Measurements from ENCODE around the gene TMEM203.

The TMEM203 gene

DNA sequence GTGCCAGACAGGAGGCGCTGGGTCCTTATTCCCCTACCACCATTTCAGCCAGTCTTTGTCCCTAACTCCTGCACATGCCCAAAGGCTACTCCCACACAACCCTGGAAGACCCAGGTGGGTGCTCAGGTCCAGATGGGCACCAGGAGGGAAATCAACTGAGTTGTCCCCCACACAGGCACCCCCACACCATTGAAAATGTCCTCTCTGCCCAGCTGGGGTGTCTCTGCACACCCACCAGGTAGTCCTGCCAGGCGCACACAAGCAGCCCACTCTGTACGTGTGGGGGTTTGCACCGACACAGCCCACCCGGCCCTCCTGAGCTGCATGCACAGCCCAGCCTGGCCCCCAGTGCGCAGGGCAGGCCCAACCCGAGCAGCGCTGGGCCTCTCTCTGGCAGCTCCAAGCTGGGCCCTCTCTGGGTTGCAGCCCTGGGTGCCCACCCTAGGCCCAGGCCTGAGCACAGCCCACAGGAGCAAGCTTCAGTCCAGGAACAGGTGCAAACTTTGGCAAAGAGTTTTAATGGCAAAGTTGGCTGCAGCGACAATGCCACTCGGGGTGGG is 14.4 kb upstream of the TMEM203 start:
- no peak for TF ChIP-seq CTCF (IDR thresholded peaks at IDR 0.05; ENCODE audit: borderline replicate concordance, control extremely low read depth, extremely low read depth, insufficient read depth, missing control alignments)
- DNase-seq (ENCODE audit: low spot score): no peak
- in situ Hi-C loops (cut with MboI; ENCODE audit: low sequenced_read_pairs, unreplicated experiment): no loop called here

GRCh38 chr9:137218754-137219271 is 13.4 kb upstream of the TMEM203 start:
- TF ChIP-seq CTCF (IDR thresholded peaks at IDR 0.05; ENCODE audit: borderline replicate concordance, control extremely low read depth, extremely low read depth, insufficient read depth, missing control alignments): no peak
- no peak for DNase-seq (ENCODE audit: low spot score)
- in situ Hi-C loops (cut with MboI; ENCODE audit: low sequenced_read_pairs, unreplicated experiment): no loop called here

GRCh38 chr9:137218212-137218753 is 12.8 kb upstream of the TMEM203 start:
- in situ Hi-C loops (cut with MboI; ENCODE audit: low sequenced_read_pairs, unreplicated experiment): no loop called here
- DNase-seq (ENCODE audit: low spot score): no peak
- TF ChIP-seq CTCF (IDR thresholded peaks at IDR 0.05; ENCODE audit: borderline replicate concordance, control extremely low read depth, extremely low read depth, insufficient read depth, missing control alignments): no peak

- TF ChIP-seq CTCF (IDR thresholded peaks at IDR 0.05; ENCODE audit: borderline replicate concordance, control extremely low read depth, extremely low read depth, insufficient read depth, missing control alignments): no peak
- no peak for DNase-seq (ENCODE audit: low spot score)
- in situ Hi-C loops (cut with MboI; ENCODE audit: low sequenced_read_pairs, unreplicated experiment): no loop called here
These were observed 12.1 kb upstream of the TMEM203 start for GRCh38 chr9:137217276-137218211.

- DNase-seq (ENCODE audit: low spot score): no peak
- TF ChIP-seq CTCF (IDR thresholded peaks at IDR 0.05; ENCODE audit: borderline replicate concordance, control extremely low read depth, extremely low read depth, insufficient read depth, missing control alignments): no peak
- in situ Hi-C loops (cut with MboI; ENCODE audit: low sequenced_read_pairs, unreplicated experiment): no loop called here
These were observed 10.9 kb upstream of the TMEM203 start for GRCh38 chr9:137216188-137216965.

Measured in GM13976 (cell line).